Measurements from ENCODE around the gene DIS3L2. TPM values are rescaled to one million over a fixed set of nuclear protein-coding genes. Genes with fewer than 3 reads are reported as not detected.

Gene DIS3L2
- total and polyA plus RNA-seq, 4 donors: 10.6 to 40.0 (median 21.8) TPM

- ATAC-seq (ENCODE audit: low FRiP score) (no peak), DNase-seq (no peak)
- Histone ChIP-seq H3K4me3 (ENCODE audit: low read length in 2 of 2) (no peak overlapping the region), H3K36me3 (ENCODE audit: control insufficient read depth in 1 of 2, insufficient read depth in 2 of 2, low read length in 1 of 2) (no peaks in the 10 kb centered on the region), H3K4me1 (ENCODE audit: control insufficient read depth in 1 of 2, insufficient read depth in 2 of 2, low read length in 2 of 2) (no peaks in the 10 kb centered on the region), H3K27ac (ENCODE audit: low read depth in 1 of 2, low read length in 2 of 2) (no peak overlapping the region), H3K9me3 (ENCODE audit: control insufficient read depth, low read length) (no peaks in the 10 kb centered on the region), H3K27me3 (ENCODE audit: control insufficient read depth in 1 of 2, insufficient read depth in 2 of 2, low read length in 1 of 2) (no peaks in the 10 kb centered on the region)
- intact Hi-C loops (cut with DNase I): no loop called here
- WGBS, 2 donors: 87 to 92% methylated on average over 15 of the region's 15 CpGs
Observed at GRCh38 chr2:231932985-231933915, 28.3 kb upstream of the DIS3L2 start.

GRCh38 chr2:231933916-231934401 is 27.6 kb upstream of the DIS3L2 start:
- H3K9me3 ChIP-seq (ENCODE audit: control insufficient read depth, low read length): no peaks in the 10 kb centered on the region
- DNase-seq (peak in 1 of 2 donors; percentile 76), ATAC-seq (ENCODE audit: low FRiP score) (peak; percentile 37)
- intact Hi-C loops (cut with DNase I): no loop called here
- H3K4me1 ChIP-seq (ENCODE audit: control insufficient read depth in 1 of 2, insufficient read depth in 2 of 2, low read length in 2 of 2): no peaks in the 10 kb centered on the region
- H3K4me3 ChIP-seq (ENCODE audit: low read length in 2 of 2): no peak overlapping the region
- H3K27me3 ChIP-seq (ENCODE audit: control insufficient read depth in 1 of 2, insufficient read depth in 2 of 2, low read length in 1 of 2): no peaks in the 10 kb centered on the region
- H3K27ac ChIP-seq (ENCODE audit: low read depth in 1 of 2, low read length in 2 of 2): no peak overlapping the region
- H3K36me3 ChIP-seq (ENCODE audit: control insufficient read depth in 1 of 2, insufficient read depth in 2 of 2, low read length in 1 of 2): no peaks in the 10 kb centered on the region
- WGBS, 2 donors: 80 to 88% methylated on average over 13 of the region's 13 CpGs

GRCh38 chr2:231934441-231935206 is 26.9 kb upstream of the DIS3L2 start:
- H3K4me1 ChIP-seq (ENCODE audit: control insufficient read depth in 1 of 2, insufficient read depth in 2 of 2, low read length in 2 of 2): no peaks in the 10 kb centered on the region
- ATAC-seq (ENCODE audit: low FRiP score): no peak
- no peaks in the 10 kb centered on the region for H3K9me3 ChIP-seq (ENCODE audit: control insufficient read depth, low read length)
- no peak overlapping the region for H3K27ac ChIP-seq (ENCODE audit: low read depth in 1 of 2, low read length in 2 of 2)
- H3K27me3 ChIP-seq (ENCODE audit: control insufficient read depth in 1 of 2, insufficient read depth in 2 of 2, low read length in 1 of 2): no peaks in the 10 kb centered on the region
- no peak overlapping the region for H3K4me3 ChIP-seq (ENCODE audit: low read length in 2 of 2)
- 77 to 78% methylated on average over 8 of the region's 8 CpGs for WGBS, 2 donors
- no peaks in the 10 kb centered on the region for H3K36me3 ChIP-seq (ENCODE audit: control insufficient read depth in 1 of 2, insufficient read depth in 2 of 2, low read length in 1 of 2)
- DNase-seq: no peak
- intact Hi-C loops (cut with DNase I): no loop called here

GRCh38 chr2:231935207-231935524 is 26.3 kb upstream of the DIS3L2 start:
- Histone ChIP-seq H3K9me3 (ENCODE audit: control insufficient read depth, low read length) (no peaks in the 10 kb centered on the region), H3K36me3 (ENCODE audit: control insufficient read depth in 1 of 2, insufficient read depth in 2 of 2, low read length in 1 of 2) (no peaks in the 10 kb centered on the region), H3K27me3 (ENCODE audit: control insufficient read depth in 1 of 2, insufficient read depth in 2 of 2, low read length in 1 of 2) (no peaks in the 10 kb centered on the region), H3K4me3 (ENCODE audit: low read length in 2 of 2) (no peak overlapping the region), H3K4me1 (ENCODE audit: control insufficient read depth in 1 of 2, insufficient read depth in 2 of 2, low read length in 2 of 2) (no peaks in the 10 kb centered on the region), H3K27ac (ENCODE audit: low read depth in 1 of 2, low read length in 2 of 2) (no peak overlapping the region)
- WGBS, 2 donors: 59 to 70% methylated on average over 4 of the region's 4 CpGs
- intact Hi-C loops (cut with DNase I): no loop called here
- DNase-seq (peak in 1 of 2 donors; percentile 53), ATAC-seq (ENCODE audit: low FRiP score) (no peak)

- ATAC-seq (ENCODE audit: low FRiP score) (no peak), DNase-seq (no peak)
- 89 to 92% methylated on average over 1 of the region's 1 CpG for WGBS, 2 donors
- intact Hi-C loops (cut with DNase I): no loop called here
- Histone ChIP-seq H3K9me3 (ENCODE audit: control insufficient read depth, low read length) (no peaks in the 10 kb centered on the region), H3K36me3 (ENCODE audit: control insufficient read depth in 1 of 2, insufficient read depth in 2 of 2, low read length in 1 of 2) (no peaks in the 10 kb centered on the region), H3K27ac (ENCODE audit: low read depth in 1 of 2, low read length in 2 of 2) (no peak overlapping the region), H3K27me3 (ENCODE audit: control insufficient read depth in 1 of 2, insufficient read depth in 2 of 2, low read length in 1 of 2) (no peaks in the 10 kb centered on the region), H3K4me3 (ENCODE audit: low read length in 2 of 2) (no peak overlapping the region), H3K4me1 (ENCODE audit: control insufficient read depth in 1 of 2, insufficient read depth in 2 of 2, low read length in 2 of 2) (no peaks in the 10 kb centered on the region)
Observed at GRCh38 chr2:231935815-231936214, 25.7 kb upstream of the DIS3L2 start.

GRCh38 chr2:231936491-231936890 is 25.0 kb upstream of the DIS3L2 start:
- Histone ChIP-seq H3K4me1 (ENCODE audit: control insufficient read depth in 1 of 2, insufficient read depth in 2 of 2, low read length in 2 of 2) (no peaks in the 10 kb centered on the region), H3K27ac (ENCODE audit: low read depth in 1 of 2, low read length in 2 of 2) (no peak overlapping the region), H3K4me3 (ENCODE audit: low read length in 2 of 2) (no peak overlapping the region), H3K9me3 (ENCODE audit: control insufficient read depth, low read length) (no peaks in the 10 kb centered on the region), H3K36me3 (ENCODE audit: control insufficient read depth in 1 of 2, insufficient read depth in 2 of 2, low read length in 1 of 2) (no peaks in the 10 kb centered on the region), H3K27me3 (ENCODE audit: control insufficient read depth in 1 of 2, insufficient read depth in 2 of 2, low read length in 1 of 2) (no peaks in the 10 kb centered on the region)
- intact Hi-C loops (cut with DNase I): no loop called here
- WGBS, 2 donors: 81 to 84% methylated on average over 4 of the region's 4 CpGs
- DNase-seq (no peak), ATAC-seq (ENCODE audit: low FRiP score) (no peak)

- Histone ChIP-seq H3K27ac (ENCODE audit: low read depth in 1 of 2, low read length in 2 of 2) (no peak overlapping the region), H3K9me3 (ENCODE audit: control insufficient read depth, low read length) (no peaks in the 10 kb centered on the region), H3K4me3 (ENCODE audit: low read length in 2 of 2) (no peak overlapping the region), H3K4me1 (ENCODE audit: control insufficient read depth in 1 of 2, insufficient read depth in 2 of 2, low read length in 2 of 2) (no peaks in the 10 kb centered on the region), H3K36me3 (ENCODE audit: control insufficient read depth in 1 of 2, insufficient read depth in 2 of 2, low read length in 1 of 2) (no peaks in the 10 kb centered on the region), H3K27me3 (ENCODE audit: control insufficient read depth in 1 of 2, insufficient read depth in 2 of 2, low read length in 1 of 2) (no peaks in the 10 kb centered on the region)
- no peak for DNase-seq
- WGBS, 2 donors: 92 to 93% methylated on average over 7 of the region's 7 CpGs
- ATAC-seq (ENCODE audit: low FRiP score): no peak
- intact Hi-C loops (cut with DNase I): no loop called here
Observed at GRCh38 chr2:231937057-231937456, 24.5 kb upstream of the DIS3L2 start.

GRCh38 chr2:231939022-231939421 is 22.5 kb upstream of the DIS3L2 start:
- ATAC-seq (ENCODE audit: low FRiP score): no peak

More at GRCh38 chr2:231939022-231939421, 22.5 kb upstream of the DIS3L2 start:
- 94 to 96% methylated on average over 4 of the region's 4 CpGs for WGBS, 2 donors
- Histone ChIP-seq H3K4me3 (ENCODE audit: low read length in 2 of 2) (no peak overlapping the region), H3K27ac (ENCODE audit: low read depth in 1 of 2, low read length in 2 of 2) (no peak overlapping the region), H3K36me3 (ENCODE audit: control insufficient read depth in 1 of 2, insufficient read depth in 2 of 2, low read length in 1 of 2) (no peaks in the 10 kb centered on the region), H3K9me3 (ENCODE audit: control insufficient read depth, low read length) (peaks cover 1% of the 10 kb centered on the region), H3K27me3 (ENCODE audit: control insufficient read depth in 1 of 2, insufficient read depth in 2 of 2, low read length in 1 of 2) (no peaks in the 10 kb centered on the region), H3K4me1 (ENCODE audit: control insufficient read depth in 1 of 2, insufficient read depth in 2 of 2, low read length in 2 of 2) (no peaks in the 10 kb centered on the region)
- intact Hi-C loops (cut with DNase I): no loop called here
- DNase-seq: no peak

Data from aorta (tissue), 5 donors.